H1 (cell line): ENCODE measurements around the gene DNAH1. TPM values are rescaled to one million over a fixed set of nuclear protein-coding genes. Genes with fewer than 3 reads are reported as not detected.

ENCODE experiments used
- CTCF ChIA-PET: fragments of 300-600 bp; sonication (Branson Sonifier 250); formaldehyde crosslinking; loops from one replicate; lab custom pipeline; 2021; ENCODE audit not compliant: partially characterized antibody; lab: Charles Lee
- POLR2A ChIA-PET: fragments of 300-600 bp; sonication (Branson Sonifier 250); formaldehyde crosslinking; loops from one replicate; lab custom pipeline; 2021; ENCODE audit warnings: inconsistent platforms; ENCODE audit not compliant: partially characterized antibody; lab: Charles Lee
- DNase-seq, 2 experiments: peaks; one replicate each; pipeline versions ENCODE4 v3.0.0 to v3.0.0-alpha.2; 2010 to 2022; ENCODE audit warnings: low spot score in 2 of 2, low read depth in 1 of 2, mixed read lengths in 1 of 2
- FAIRE-seq: peaks from 2 replicates; lab custom pipeline; 2011; peaks lifted over from hg19 to GRCh38; lab: Jason Lieb, UNC
- H2AFZ ChIP-seq: 2 replicates; pipeline ENCODE4 v1.8.1; 2012; ENCODE audit warnings: low read length, inconsistent platforms
- H2AK5ac ChIP-seq: 2 replicates; pipeline ENCODE4 v1.6.1; 2013; ENCODE audit warnings: low read depth, low read length
- H2BK120ac ChIP-seq: replicated peaks from 2 replicates; pipeline ENCODE3; 2013; ENCODE audit warnings: low read depth, low read length, inconsistent platforms
- H2BK12ac ChIP-seq: 2 replicates; pipeline ENCODE4 v1.6.1; 2013; ENCODE audit warnings: low read depth, low read length
- H2BK15ac ChIP-seq: 2 replicates; pipeline ENCODE4 v1.6.1; 2013; ENCODE audit warnings: low read length
- H2BK20ac ChIP-seq: 2 replicates; pipeline ENCODE4 v1.6.1; 2013; ENCODE audit warnings: low read length
- H2BK5ac ChIP-seq: 2 replicates; pipeline ENCODE4 v1.6.1; 2013; ENCODE audit warnings: low read depth, low read length
- H3K14ac ChIP-seq: 2 replicates; pipeline ENCODE4 v1.6.1; 2013; ENCODE audit warnings: inconsistent platforms; ENCODE audit not compliant: insufficient read length
- H3K18ac ChIP-seq: 2 replicates; pipeline ENCODE4 v1.6.1; 2013; ENCODE audit warnings: low read length; ENCODE audit errors: extremely low read depth
- H3K23ac ChIP-seq: 2 replicates; pipeline ENCODE4 v1.6.1; 2013; ENCODE audit warnings: inconsistent platforms; ENCODE audit not compliant: insufficient read length
- H3K23me2 ChIP-seq: 2 replicates; pipeline ENCODE4 v1.6.1; 2013; ENCODE audit warnings: low read depth, low read length
- H3K27ac ChIP-seq: 2 replicates; pipeline ENCODE4 v1.6.1; 2011; ENCODE audit warnings: low read depth, low read length, inconsistent platforms
- H3K27me3 ChIP-seq, 4 experiments: replicated peaks in 1 of 4; 1 replicate in 1 of 4; 2 replicates in 3 of 4; pipeline versions ENCODE4 v1.6.1 to v1.8.1; 2011 to 2013; ENCODE audit warnings: low read length in 3 of 4, mild to moderate bottlenecking in 3 of 4, inconsistent platforms in 2 of 4, mixed read lengths in 2 of 4, moderate library complexity in 1 of 4; ENCODE audit not compliant: control insufficient read depth in 3 of 4, insufficient read depth in 3 of 4; ENCODE audit errors: extremely low read depth in 1 of 4
- H3K36me3 ChIP-seq, 4 experiments: 2 replicates each; pipeline versions ENCODE4 v1.6.1 to v1.8.1; 2011 to 2013; ENCODE audit warnings: mild to moderate bottlenecking in 4 of 4, low read length in 3 of 4, moderate library complexity in 2 of 4, control low read depth in 1 of 4, inconsistent platforms in 1 of 4; ENCODE audit not compliant: insufficient read depth in 4 of 4, control insufficient read depth in 2 of 4
- H3K4ac ChIP-seq: replicated peaks from 2 replicates; pipeline ENCODE3; 2013; ENCODE audit warnings: low read length, low read depth, mixed read lengths, inconsistent platforms; ENCODE audit not compliant: insufficient read length
- H3K4me1 ChIP-seq, 4 experiments: replicated peaks in 1 of 4; 1 replicate in 1 of 4; 2 replicates in 3 of 4; pipeline versions ENCODE4 v1.6.1 to v1.8.1; 2011 to 2013; ENCODE audit warnings: low read length in 3 of 4, inconsistent platforms in 2 of 4, mixed read lengths in 1 of 4; ENCODE audit not compliant: insufficient read depth in 4 of 4, control insufficient read depth in 3 of 4
- H3K4me2 ChIP-seq, 2 experiments: 2 replicates each; pipeline versions ENCODE4 v1.6.1 to v1.8.1; 2011 to 2013; ENCODE audit warnings: low read depth in 2 of 2, low read length in 2 of 2, control low read depth in 1 of 2, inconsistent platforms in 1 of 2, mild to moderate bottlenecking in 1 of 2; ENCODE audit not compliant: insufficient read depth in 1 of 2
- H3K4me3 ChIP-seq, 4 experiments: fragments of 200-600, 300-600 bp in 1 of 4; sonication (generic), shearing (Covaris generic), sonication (Bioruptor Twin) in 1 of 4; 2 replicates each; pipeline versions ENCODE4 v1.5.1 to v1.8.1; 2011 to 2016; ENCODE audit warnings: low read length in 4 of 4, low read depth in 3 of 4, control low read depth in 2 of 4, inconsistent platforms in 2 of 4, mild to moderate bottlenecking in 2 of 4, mixed read lengths in 1 of 4, moderate library complexity in 1 of 4; ENCODE audit not compliant: insufficient read depth in 2 of 4; ENCODE audit errors: extremely low read depth in 1 of 4
- H3K56ac ChIP-seq: replicated peaks from 2 replicates; pipeline ENCODE3; 2013; ENCODE audit warnings: low read depth, mild to moderate bottlenecking, mixed read lengths, low read length, inconsistent platforms; ENCODE audit not compliant: insufficient read length
- H3K79me1 ChIP-seq: 2 replicates; pipeline ENCODE4 v1.6.1; 2013; ENCODE audit warnings: low read depth, low read length, control low read depth
- H3K79me2 ChIP-seq, 2 experiments: 2 replicates each; pipeline versions ENCODE4 v1.6.1 to v1.8.1; 2012 to 2013; ENCODE audit warnings: low read length in 2 of 2, mild to moderate bottlenecking in 2 of 2, inconsistent platforms in 1 of 2; ENCODE audit not compliant: insufficient read depth in 2 of 2, control insufficient read depth in 1 of 2
- H3K9ac ChIP-seq, 4 experiments: replicated peaks in 1 of 4; 1 replicate in 1 of 4; 2 replicates in 3 of 4; pipeline versions ENCODE4 v1.6.1 to v1.8.1; 2011 to 2013; ENCODE audit warnings: low read depth in 3 of 4, low read length in 3 of 4, control low read depth in 2 of 4, mild to moderate bottlenecking in 2 of 4, moderate library complexity in 2 of 4, inconsistent platforms in 1 of 4; ENCODE audit errors: extremely low read depth in 1 of 4
- H3K9me3 ChIP-seq, 2 experiments: 2 replicates each; pipeline versions ENCODE4 v1.6.1 to v1.8.1; 2012 to 2013; ENCODE audit warnings: mild to moderate bottlenecking in 2 of 2, moderate library complexity in 2 of 2, control low read depth in 1 of 2, inconsistent platforms in 1 of 2, low read depth in 1 of 2, low read length in 1 of 2, mixed read lengths in 1 of 2; ENCODE audit not compliant: insufficient read depth in 2 of 2
- H4K20me1 ChIP-seq, 2 experiments: replicated peaks in 1 of 2; 2 replicates each; pipeline versions ENCODE3 to v1.8.1; 2011 to 2013; ENCODE audit warnings: inconsistent platforms in 2 of 2, low read length in 2 of 2, mild to moderate bottlenecking in 1 of 2; ENCODE audit not compliant: insufficient read depth in 2 of 2, control insufficient read depth in 1 of 2
- H4K5ac ChIP-seq: 2 replicates; pipeline ENCODE4 v1.6.1; 2013; ENCODE audit warnings: low read length, low read depth, mixed read lengths, inconsistent platforms; ENCODE audit not compliant: insufficient read length
- H4K8ac ChIP-seq: 2 replicates; pipeline ENCODE4 v1.8.0; 2013; ENCODE audit warnings: mild to moderate bottlenecking, moderate library complexity, low read length, inconsistent platforms; ENCODE audit not compliant: insufficient read depth; ENCODE audit errors: extremely low read depth
- H4K91ac ChIP-seq: replicated peaks from 2 replicates; pipeline ENCODE3; 2013; ENCODE audit warnings: low read length, mixed read lengths, inconsistent platforms; ENCODE audit not compliant: insufficient read length
- BACH1 ChIP-seq: IDR thresholded peaks from 2 replicates; pipeline ENCODE4 v1.6.1; 2012; ENCODE audit warnings: low read length, improper control_type of control experiment
- CBX8 ChIP-seq: fragments of 300-800, 300-1000 bp; sonication (generic); IDR thresholded peaks from 2 replicates; pipeline ENCODE4 v1.7.1; 2016; ENCODE audit warnings: low read depth, low read length, borderline replicate concordance
- CTBP2 ChIP-seq: IDR thresholded peaks from 2 replicates; pipeline ENCODE4 v1.7.0; 2011; ENCODE audit warnings: borderline replicate concordance, mild to moderate bottlenecking, moderate library complexity, mixed read lengths, low read length; ENCODE audit not compliant: insufficient read depth, insufficient read length
- KDM5A ChIP-seq: fragments of 200-600 bp; IDR thresholded peaks from 2 replicates; pipeline ENCODE4 v1.7.1; 2012; ENCODE audit warnings: mild to moderate bottlenecking, low read length, inconsistent platforms, mixed read lengths
- RXRA ChIP-seq: IDR thresholded peaks from 2 replicates; pipeline ENCODE4 v1.6.1; 2011; ENCODE audit warnings: low read depth, mild to moderate bottlenecking, low read length, moderate library complexity; ENCODE audit not compliant: insufficient read depth
- WGBS, 2 experiments: shearing (Covaris generic) in 1 of 2; methylation state at CpG; one replicate each; pipeline versions ENCODE4 v1.1.6 to v1.1.7; 2013 to 2015; ENCODE audit warnings: low lambda C conversion rate in 2 of 2, mixed read lengths in 2 of 2, inconsistent platforms in 1 of 2, low coverage in 1 of 2, missing lambda C conversion rate in 1 of 2; ENCODE audit not compliant: insufficient replicate concordance in 2 of 2, insufficient coverage in 1 of 2, insufficient read length in 1 of 2; ENCODE audit errors: extremely low coverage in 1 of 2, missing lambda C conversion rate in 1 of 2; 5-methylcytosine and 5-hydroxymethylcytosine counted together
- polyA plus RNA-seq, 7 experiments: library from polyadenylated mRNA; depleted of rRNA in 3 of 7; stranded (reverse) in 5 of 7; unstranded in 2 of 7; fragments of >200 nt in 5 of 7; fragments of 200-250 nt in 2 of 7; gene quantifications; 1 replicate in 5 of 7; 2 replicates in 1 of 7; 4 replicates in 1 of 7; pipeline versions ENCODE4 v1.2.1 to v1.2.3, GENCODE V29; 2011 to 2013; ENCODE audit warnings: missing spikeins in 2 of 7, mixed read lengths in 2 of 7
- total RNA-seq: library from RNA; stranded (reverse); fragmentation: NEBNext Ultra II Directional; extraction: Animal tissue kit (Norgen Biotek cat#: 25700); gene quantifications from 2 replicates; pipeline ENCODE4 v1.2.1, GENCODE V29; 2021

The DNAH1 gene
- total and polyA plus RNA-seq, 2 of the 8 experiments (the other 6 are each of a cell fraction or from before 2014, with no cell fraction given) = 1.0 to 1.5 TPM

GRCh38 chr3:52341123-52341522, 25.0 kb downstream of the DNAH1 start:
- Histone ChIP-seq H3K9ac (no peak overlapping the region), H3K36me3 (no peaks in the 10 kb centered on the region), H2BK15ac (no peak overlapping the region), H3K23me2 (no peaks in the 10 kb centered on the region), H3K27ac (no peak overlapping the region), H3K4me1 (no peaks in the 10 kb centered on the region), H2AFZ (no peak overlapping the region), H2BK20ac (no peak overlapping the region), H2BK12ac (no peak overlapping the region), H3K9me3 (no peaks in the 10 kb centered on the region), H3K56ac (no peak overlapping the region), H4K91ac (no peak overlapping the region), H4K20me1 (no peaks in the 10 kb centered on the region), H4K8ac (no peak overlapping the region), H3K18ac (no peak overlapping the region), H3K4ac (no peak overlapping the region), H2BK120ac (no peak overlapping the region), H3K79me2 (no peaks in the 10 kb centered on the region), H3K4me3 (no peak overlapping the region), H3K79me1 (no peaks in the 10 kb centered on the region), H3K4me2 (no peak overlapping the region), H4K5ac (no peak overlapping the region), H3K27me3 (no peaks in the 10 kb centered on the region; a peak in 1 of 7 replicates), H3K14ac (no peak overlapping the region), H3K23ac (no peak overlapping the region), H2AK5ac (no peak overlapping the region), H2BK5ac (no peak overlapping the region)
- FAIRE-seq (no peak), DNase-seq (no peak)
- 84% methylated on average over 5 of the region's 5 CpGs; no CpG with 5 or more reads in 1 of the 2 experiments for WGBS, 2 experiments
- no peak for TF ChIP-seq CBX8
- no peak for TF ChIP-seq RXRA
- no peak for TF ChIP-seq KDM5A
- TF ChIP-seq BACH1 = no peak
- TF ChIP-seq CTBP2 = no peak
- ChIA-PET CTCF (interaction anchor here (1.2 to 11.9 kb wide), 12 partner anchors 9 to 337 kb away, joined by 3 to 165 read pairs (median 64); partner anchors contain the start of genes GLYCTK and WDR82), POLR2A (interaction anchor here (1.7 kb wide), 1 partner anchor 32 kb away, joined by 3 read pairs; no protein-coding TSS in a partner anchor)
